ENCODE measurements around the gene DACT2.

The DACT2 gene

GRCh38 chr6:168265827-168266815 lies 53.5 kb downstream of the DACT2 start:
- DNase-seq (no peak), ATAC-seq (no peak)

GRCh38 chr6:168265394-168265793 lies 54.2 kb downstream of the DACT2 start:
- DNase-seq (no peak), ATAC-seq (no peak)

- ATAC-seq (no peak), DNase-seq (no peak)
Measured at GRCh38 chr6:168264593-168265335, 54.8 kb downstream of the DACT2 start.

GRCh38 chr6:168263351-168263905 lies 56.1 kb downstream of the DACT2 start:
- DNase-seq (no peak), ATAC-seq (no peak)

GRCh38 chr6:168261234-168261633 lies 58.3 kb downstream of the DACT2 start:
- ATAC-seq: no peak
- no peak for DNase-seq

- DNase-seq (no peak), ATAC-seq (no peak)
Measured at GRCh38 chr6:168260420-168260987, 59.1 kb downstream of the DACT2 start.

GRCh38 chr6:168258795-168259194 lies 60.8 kb downstream of the DACT2 start:
- ATAC-seq (no peak), DNase-seq (no peak)

- no peak for DNase-seq
- no peak for ATAC-seq
Measured at GRCh38 chr6:168256940-168257339, 62.6 kb downstream of the DACT2 start.
